GM21737 (cell line): Measurements from ENCODE around the gene TAF11.
"Not testable (repeated sequence)": the region's sequence is repeated elsewhere in the genome, so short reads cannot be mapped to it uniquely, and the experiment has no call there.

Source experiments
- ATAC-seq: cut with Tn5 transposase; IDR thresholded peaks from one replicate; pipeline ENCODE4 v1.9.1; 2021; ENCODE audit warnings: mild to moderate bottlenecking, moderate library complexity; ENCODE audit not compliant: unreplicated experiment

The TAF11 gene

DNA sequence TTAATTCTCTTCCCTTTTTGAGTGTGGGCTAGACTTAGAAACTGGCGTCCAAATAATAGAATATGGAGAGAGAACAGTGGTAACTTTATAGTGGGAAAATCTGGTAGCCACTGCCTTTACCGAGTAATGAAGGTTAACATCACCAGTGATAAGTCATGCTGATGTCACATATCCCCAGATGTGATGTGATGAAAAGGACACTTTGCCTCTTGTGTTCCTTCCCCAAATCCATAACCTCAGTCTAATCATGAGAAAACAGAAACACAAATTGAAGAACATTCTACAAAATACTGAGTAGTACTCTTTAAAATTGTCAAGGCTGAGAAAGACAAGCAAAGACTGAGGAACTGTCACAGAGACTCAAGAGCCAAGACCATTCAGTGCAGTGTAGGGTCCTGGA is 19.0 kb upstream of the TAF11 start:
- no peak for ATAC-seq

DNA sequence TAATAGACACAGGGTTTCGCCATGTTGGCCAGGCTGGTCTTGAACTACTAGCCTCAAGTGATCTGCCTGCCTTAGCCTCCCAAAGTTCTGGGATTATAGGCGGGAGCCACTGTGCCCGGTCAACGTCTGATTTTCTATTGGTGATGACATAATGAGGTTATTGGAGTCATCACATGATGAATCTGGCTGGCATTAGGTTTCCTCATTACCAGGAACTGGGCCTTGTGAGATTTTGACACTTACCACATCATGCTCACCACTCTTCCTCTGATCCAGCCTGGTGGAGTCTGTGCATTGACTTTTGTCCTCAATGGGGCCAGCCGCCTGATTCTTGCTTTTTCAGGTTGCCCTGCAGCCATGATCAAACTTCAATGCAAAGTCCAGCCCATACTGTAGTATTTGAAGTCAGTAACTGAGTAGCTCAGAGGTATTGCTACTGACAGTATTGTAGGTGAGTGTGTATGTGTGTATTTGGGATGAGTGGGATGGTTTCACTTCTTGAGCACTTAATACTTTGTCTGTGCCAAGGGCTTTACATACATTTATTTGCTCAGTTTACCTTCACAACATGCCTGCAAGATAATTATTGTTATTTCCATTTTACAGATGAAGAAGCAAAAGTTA is 17.3 kb upstream of the TAF11 start:
- no peak for ATAC-seq

- ATAC-seq: no peak
These were observed 14.1 kb upstream of the TAF11 start for GRCh38 chr6:34901930-34902329.

DNA sequence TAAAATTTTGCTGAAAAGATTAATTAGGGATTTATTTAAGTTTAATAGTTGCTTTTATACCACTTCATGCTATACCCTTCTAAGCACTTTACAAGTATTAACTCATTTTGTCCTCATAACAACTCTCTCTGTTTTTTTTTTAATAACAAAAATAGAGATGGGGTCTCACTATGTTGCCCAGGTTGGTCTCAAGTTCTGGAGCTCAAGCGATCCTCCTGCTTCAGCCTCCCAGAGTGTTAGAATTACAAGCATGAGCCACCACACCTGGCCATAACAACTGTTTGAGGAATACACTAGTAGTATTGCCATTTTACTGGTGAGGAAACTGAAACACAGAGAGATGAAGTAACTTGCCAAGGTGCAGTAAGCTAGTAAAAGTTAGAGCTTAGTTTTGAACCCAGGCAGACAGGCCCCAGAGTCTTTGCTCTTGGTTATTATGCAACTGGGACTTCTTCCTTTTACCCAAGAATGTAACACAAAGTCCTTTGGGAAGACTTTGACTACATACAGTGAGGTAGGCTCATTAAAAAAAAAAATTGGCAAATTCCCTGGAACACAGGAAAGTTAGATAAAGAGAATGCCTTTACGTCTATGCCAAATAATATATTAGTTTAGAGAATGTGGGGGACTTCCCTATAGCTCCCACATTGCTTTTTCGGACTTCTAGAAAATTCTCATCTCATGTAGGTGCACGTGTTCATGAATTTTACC is 12.6 kb upstream of the TAF11 start:
- no peak for ATAC-seq

GRCh38 chr6:34899748-34900147 is 11.9 kb upstream of the TAF11 start:
- ATAC-seq: not testable (repeated sequence)

DNA sequence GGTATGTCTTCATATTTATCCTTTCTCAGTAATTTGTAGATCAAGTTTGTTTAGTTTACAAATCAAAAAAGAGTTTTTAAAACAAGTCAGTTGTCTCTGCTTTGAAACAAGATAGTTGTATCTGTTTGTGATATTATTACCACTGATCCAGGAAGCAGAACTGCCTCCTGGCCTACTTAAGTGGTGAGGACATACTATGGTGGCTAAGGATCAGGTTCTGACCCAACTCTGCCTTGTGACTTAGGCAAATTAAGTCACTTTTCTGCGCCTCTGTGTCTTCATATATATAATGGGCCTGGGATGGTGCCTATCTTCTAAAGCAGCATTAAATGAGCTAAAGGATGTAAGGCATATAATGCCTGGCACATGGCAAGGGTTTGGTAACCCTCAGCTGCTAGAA is 9.9 kb upstream of the TAF11 start:
- ATAC-seq: no peak

DNA sequence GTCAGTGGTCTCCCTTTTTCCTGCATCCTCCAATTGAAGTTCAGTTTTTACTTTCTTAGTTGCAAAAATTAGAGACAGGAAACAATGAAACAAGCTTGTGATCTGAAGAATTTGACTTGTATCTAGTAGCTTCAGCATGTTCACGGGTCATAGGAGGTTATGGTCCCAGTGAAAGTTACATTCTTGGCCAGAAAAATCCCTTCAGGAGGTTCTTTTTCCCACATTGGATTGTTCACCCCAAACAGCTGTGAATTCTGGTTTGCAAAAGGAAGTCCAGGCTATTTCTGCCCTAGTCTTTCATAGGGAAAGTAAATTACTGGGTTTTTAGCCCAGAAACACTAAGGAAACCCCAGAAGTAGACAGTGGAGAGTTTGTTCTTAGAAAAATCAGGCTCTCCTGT is 9.3 kb upstream of the TAF11 start:
- no peak for ATAC-seq

DNA sequence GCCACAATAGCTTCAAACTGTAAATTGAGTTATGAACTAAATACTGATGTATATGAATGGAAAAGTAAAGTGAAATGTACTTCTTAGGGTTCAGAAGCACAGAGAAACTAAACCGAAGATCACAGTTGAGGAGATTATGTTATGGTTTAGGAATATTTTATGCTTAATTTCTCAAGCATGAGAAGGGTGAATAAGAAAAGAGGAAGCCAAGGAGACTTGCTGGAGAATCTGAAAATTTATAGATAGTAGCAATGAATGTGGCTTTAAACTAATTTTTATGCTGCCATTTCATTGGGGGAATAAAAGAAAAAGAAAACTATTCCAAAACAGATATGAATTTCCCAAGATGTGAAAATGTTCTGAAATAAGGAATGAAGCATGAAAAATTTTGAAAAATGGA is 6.9 kb upstream of the TAF11 start:
- no peak for ATAC-seq

DNA sequence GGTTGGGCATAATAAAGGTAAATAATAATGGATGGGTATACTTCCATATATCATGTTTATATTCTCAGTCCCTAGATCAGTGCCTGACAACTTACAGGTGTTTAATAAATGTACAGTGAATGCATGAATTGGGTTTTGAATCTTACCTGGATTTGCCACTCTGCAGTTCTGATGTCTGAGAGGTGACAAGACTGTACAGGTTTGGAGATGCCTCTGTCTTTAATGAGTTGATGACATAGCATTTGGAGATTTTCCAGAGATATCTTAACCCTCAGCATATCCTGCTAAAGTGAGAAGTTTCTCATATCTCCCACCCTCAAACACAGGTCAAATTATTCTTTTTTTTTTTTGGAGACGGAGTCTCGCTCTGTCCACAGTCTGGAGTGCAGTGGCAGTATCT is 3.5 kb upstream of the TAF11 start:
- no peak for ATAC-seq

DNA sequence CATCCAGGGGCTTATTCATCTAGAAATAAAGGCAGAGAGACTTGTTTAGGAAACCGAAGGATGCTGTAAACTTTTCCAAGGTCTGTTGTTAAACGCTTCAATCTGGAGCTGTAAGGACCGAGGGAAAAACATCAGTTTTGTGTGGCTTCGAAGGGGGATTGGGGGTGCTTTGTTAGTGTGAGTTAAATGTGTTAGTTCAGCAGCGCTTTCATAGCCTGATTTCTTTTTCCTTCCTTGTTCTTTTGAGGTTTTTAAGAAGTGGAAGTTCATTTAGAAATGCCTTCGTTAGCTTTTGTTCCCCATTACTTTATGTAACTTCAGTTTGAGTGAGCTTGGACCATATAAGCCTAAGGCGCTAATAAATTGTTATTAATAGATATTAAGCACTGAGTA is 2.7 kb upstream of the TAF11 start:
- ATAC-seq: no peak

DNA sequence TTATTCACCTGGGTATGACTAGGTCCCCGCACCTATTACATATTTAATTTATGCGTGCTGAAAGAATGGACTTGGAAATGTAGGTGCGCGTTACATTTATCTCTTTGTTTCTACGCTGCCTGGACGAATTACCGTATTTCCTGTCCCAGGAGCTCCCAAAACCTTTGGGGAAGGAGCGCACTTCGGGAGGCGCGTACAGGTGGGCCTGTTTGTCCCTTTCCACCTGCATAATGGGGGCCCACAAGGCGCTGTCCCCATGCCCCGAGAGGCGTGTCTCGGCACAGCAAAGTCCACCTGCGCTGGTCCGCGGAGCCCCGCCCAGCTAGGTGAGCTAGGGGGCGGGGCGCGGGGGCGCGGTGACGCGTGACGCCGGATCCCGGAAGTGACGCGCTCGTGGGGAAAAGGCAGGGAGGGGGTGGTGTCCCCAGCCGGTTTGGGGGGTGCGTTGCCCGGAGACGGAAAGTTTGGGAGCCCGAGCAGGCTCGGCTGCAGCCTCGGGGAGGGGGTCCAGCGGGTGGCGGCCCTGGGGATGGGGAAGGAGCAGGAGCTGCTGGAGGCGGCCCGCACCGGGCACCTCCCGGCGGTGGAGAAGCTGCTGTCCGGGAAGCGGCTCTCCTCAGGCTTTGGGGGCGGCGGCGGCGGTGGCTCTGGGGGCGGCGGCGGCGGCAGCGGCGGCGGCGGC is 1.2 kb upstream of the TAF11 start, which contains the start of gene ANKS1A:
ANKS1A (plus strand) TSS at position 382 of the 682 bp plus-strand sequence; CDS start at position 530, 148 bp downstream.
- ATAC-seq: peak; percentile 64

DNA sequence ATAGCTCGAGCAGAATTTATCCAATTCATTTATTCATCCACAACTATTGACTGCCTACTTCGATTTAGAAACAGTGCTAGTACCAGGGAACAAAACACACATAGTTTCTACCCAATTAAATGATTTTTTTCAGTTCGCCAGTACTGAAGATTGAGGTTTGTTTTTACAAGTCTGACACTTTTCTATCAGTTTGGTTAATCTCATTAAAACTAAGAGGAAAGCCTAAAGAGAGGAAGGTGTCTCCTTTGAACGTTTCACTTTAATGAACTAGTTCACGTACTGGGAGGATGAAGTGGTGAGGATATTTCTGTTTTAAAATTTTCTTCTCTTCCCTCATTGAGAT is 643 bp upstream of the TAF11 start:
- no peak for ATAC-seq

- ATAC-seq: not testable (repeated sequence)
These were observed 2.0 kb downstream of the TAF11 start for GRCh38 chr6:34885837-34886236.

- ATAC-seq: no peak
These were observed 2.8 kb downstream of the TAF11 start for GRCh38 chr6:34884996-34885395.

DNA sequence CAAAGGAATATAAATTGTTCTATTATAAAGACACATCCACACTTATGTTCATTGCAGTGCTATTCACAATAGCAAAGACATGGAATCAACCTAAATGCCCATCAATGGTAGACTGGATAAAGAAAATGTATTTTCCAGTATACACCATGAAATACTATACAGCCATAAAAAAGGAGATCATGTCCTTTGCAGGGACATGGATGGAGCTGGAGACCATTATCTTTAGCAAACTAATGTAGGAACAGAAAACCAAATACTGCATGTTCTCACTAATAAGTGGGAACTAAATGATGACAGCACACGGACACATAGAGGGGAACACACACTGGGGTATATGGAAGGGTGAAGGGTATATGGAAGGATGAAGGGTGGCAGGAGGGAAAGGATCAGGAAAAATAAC is 3.8 kb downstream of the TAF11 start:
- ATAC-seq: not testable (repeated sequence)

- ATAC-seq: no peak
These were observed 9.9 kb downstream of the TAF11 start for GRCh38 chr6:34877869-34878485.

DNA sequence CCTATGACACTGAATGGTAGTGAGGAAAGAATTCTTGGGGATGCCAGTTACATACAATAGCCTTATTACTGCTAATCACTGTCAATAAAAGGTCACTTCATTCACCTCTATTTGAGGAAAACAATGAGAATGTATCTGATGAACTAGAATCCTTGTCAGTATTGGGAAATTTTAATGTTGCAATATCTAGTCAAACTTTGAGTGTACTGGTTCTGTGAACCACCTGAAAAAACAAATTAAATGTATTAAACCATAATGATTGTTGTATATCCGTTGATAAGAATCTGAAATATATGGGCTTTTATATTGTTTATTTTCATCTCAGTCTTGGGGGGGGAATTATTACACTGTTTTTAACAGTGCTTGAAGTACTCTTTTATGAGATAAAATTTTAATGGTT is 10.6 kb downstream of the TAF11 start:
- no peak for ATAC-seq

DNA sequence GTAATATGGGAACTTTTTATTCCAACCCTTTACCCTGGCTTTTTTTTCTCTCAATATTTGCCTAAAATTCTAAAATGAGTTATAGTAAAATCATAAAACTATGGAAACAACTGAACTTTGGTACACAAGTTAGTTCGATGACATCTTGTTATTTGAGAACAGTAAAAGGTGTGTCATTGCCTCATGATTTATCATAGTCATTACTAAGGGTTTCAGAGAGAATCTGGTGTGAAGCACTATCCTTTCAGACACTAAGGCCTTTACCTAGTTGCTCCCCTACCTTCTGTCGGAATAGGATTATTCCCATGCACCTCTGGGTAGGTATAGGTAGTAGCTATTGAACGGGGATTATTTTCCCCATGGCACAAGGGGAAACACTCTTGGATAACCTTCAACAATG is 11.4 kb downstream of the TAF11 start:
- ATAC-seq: no peak

DNA sequence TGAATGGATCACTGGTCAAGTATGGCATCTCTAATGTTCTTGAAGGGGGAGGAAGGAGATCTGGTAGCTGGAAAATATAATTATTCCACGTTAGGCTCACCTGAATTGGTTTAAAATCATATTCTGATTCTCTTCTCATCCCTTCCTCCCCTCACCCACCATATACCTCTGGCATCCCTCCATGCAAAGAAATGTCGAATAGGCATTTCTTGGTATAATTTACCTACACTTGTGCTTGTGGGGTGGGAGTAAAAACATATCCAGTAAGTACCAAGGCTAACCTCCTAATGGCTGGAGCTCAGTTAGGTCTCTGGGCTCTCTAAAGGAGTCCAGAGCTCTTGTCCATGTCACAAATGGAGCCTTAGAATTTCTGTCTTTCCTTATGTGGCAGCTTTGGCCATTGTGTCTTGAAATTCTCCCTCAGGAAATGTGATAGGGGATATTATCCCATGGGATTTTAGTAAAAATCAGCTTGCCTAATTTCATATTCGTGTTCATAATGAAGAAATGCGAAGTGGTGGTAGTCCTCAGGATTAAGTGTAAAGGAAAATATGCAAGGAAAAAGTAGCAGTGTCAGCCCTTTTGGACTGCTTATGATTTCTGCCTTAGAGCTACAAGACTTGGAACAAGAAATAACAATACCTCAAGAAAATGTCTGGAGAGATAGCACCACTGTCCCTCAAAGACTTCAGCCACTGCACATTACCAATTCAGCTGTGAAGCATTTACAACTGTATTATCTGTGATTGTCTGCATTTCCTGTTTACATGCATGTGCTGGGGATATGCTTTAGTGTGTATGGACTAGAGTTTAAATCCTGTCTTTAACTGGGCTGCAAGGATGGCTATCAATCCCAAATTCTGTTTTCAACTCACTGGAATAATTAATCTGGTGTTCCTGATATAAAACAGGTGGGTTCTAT is 12.3 kb downstream of the TAF11 start:
- ATAC-seq: no peak

DNA sequence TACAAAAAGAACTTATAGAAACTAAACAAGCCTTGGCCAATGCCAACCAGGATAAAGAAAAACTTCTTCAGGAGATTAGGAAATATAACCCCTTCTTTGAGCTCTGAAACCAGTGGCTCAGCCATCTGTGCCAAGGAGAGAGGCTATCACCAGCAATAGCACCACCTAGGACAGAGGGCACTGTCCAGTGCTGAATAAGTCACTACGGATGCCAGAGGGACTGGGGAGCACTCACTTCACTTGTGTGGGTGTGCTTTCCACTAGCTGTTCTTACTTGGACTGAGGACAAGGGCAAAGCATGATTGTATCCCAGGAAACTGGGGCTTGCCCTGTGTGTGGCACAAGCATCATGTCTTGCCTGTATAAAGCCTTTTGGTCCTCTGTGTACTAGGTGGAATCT is 15.5 kb downstream of the TAF11 start:
- ATAC-seq: no peak

DNA sequence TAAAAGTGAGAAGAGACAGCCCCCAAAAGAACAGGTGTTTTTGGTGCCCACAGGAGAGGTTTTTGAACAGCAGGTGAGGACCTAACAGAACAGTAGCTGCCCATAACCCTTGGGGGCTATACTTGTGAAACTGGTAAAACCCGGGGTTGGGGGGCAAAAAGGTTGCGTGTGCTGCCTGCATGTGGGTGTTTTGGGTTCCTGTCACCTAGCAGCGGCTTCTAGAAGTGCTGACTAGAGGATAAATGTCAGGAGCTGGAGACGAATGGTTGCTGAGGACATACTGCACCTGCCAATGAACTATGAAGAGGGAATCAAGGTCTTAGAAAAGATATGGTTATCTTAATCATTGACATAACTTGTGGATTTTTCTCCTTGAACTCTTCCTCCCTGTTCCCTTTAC is 16.0 kb downstream of the TAF11 start:
- ATAC-seq: no peak
